Stomach smooth muscle (tissue), 2 donors: ENCODE measurements around the gene NELFA.

Experiments used
- H3K27ac ChIP-seq: one replicate; pipeline ENCODE4 v1.7.0; 2013; ENCODE audit warnings: mild to moderate bottlenecking, low read length, inconsistent platforms
- H3K27me3 ChIP-seq, 2 donors: one replicate each; pipeline ENCODE4 v1.7.0; 2013; ENCODE audit warnings: low read length in 2 of 2; ENCODE audit not compliant: insufficient read depth in 2 of 2, control insufficient read depth in 1 of 2
- H3K36me3 ChIP-seq, 2 donors: one replicate each; pipeline ENCODE4 v1.7.0; 2013; ENCODE audit warnings: low read length in 2 of 2; ENCODE audit not compliant: control insufficient read depth in 2 of 2, insufficient read depth in 2 of 2
- H3K4me1 ChIP-seq: one replicate; pipeline ENCODE4 v1.7.0; 2013; ENCODE audit warnings: low read length; ENCODE audit not compliant: control insufficient read depth, insufficient read depth
- H3K4me3 ChIP-seq, 2 donors: one replicate each; pipeline ENCODE4 v1.7.0; 2013; ENCODE audit warnings: low read length in 2 of 2
- H3K9ac ChIP-seq, 2 donors: one replicate each; pipeline ENCODE4 v1.7.0; 2013; ENCODE audit warnings: low read length in 2 of 2, mild to moderate bottlenecking in 1 of 2
- H3K9me3 ChIP-seq, 2 donors: one replicate each; pipeline ENCODE4 v1.7.0; 2013; ENCODE audit warnings: low read length in 2 of 2; ENCODE audit not compliant: control insufficient read depth in 2 of 2
- donor health status: healthy.
- donor health status: Pancreatic carcinoma.

NELFA gene

GRCh38 chr4:1972414-1972813 lies 36.4 kb downstream of the NELFA start:
- peaks cover 31 to 36% of the 10 kb centered on the region in 2 donors for H3K36me3 ChIP-seq

GRCh38 chr4:1971456-1972200 lies 37.1 kb downstream of the NELFA start:
- Histone ChIP-seq H3K9me3 (no peaks in the 10 kb centered on the region), H3K27me3 (no peaks in the 10 kb centered on the region), H3K4me3 (no peak overlapping the region), H3K27ac (no peak overlapping the region), H3K9ac (no peak overlapping the region), H3K4me1 (no peaks in the 10 kb centered on the region), H3K36me3 (peaks cover 26 to 30% of the 10 kb centered on the region in 2 donors)

More at GRCh38 chr4:1972414-1972813, 36.4 kb downstream of the NELFA start:
- H3K27me3 ChIP-seq = no peaks in the 10 kb centered on the region
- H3K4me1 ChIP-seq = no peaks in the 10 kb centered on the region
- no peak overlapping the region for H3K27ac ChIP-seq
- H3K4me3 ChIP-seq = no peak overlapping the region
- H3K9ac ChIP-seq = no peak overlapping the region
- H3K9me3 ChIP-seq = no peaks in the 10 kb centered on the region

- H3K9me3 ChIP-seq = no peaks in the 10 kb centered on the region
These were observed 37.8 kb downstream of the NELFA start for GRCh38 chr4:1970926-1971325.

DNA sequence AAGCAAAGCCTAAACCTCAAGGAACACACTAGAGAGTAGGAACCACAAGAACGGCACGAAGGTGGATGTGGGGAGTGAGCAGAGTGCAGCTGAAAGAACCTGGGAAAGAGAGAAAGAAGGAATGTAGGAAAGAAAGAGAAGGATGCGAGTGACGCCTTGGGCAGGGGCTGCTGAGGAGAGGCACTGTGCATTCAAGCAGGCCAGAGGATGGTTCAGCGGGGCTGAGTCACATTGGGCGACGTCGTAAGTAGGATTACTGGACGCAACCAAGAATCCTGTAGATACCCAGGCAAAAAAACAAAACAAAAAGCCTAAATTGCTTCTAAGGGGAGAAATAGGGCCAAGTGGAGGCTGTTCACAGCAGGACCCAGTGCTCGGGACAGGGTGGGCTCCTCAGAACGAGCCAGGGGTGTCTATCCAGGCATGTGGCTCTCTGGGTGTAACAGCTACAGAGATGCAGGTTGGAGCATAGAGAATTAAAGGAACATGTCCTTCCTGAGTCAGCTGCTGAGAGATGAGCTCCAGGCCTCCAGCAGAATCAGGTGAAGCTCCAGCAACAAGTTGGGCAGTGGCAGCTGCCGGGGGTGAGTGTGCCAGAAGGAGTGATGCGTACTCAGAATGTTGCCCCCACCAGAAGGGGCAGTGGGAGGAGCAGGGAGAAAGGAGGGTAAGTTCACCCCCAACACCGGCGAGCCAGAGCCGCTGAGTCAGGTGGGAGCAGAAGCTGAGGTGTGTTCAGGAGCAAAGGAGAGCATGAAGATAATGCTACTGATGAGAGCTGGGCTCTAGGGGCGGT lies 38.6 kb downstream of the NELFA start:
- no peaks in the 10 kb centered on the region for H3K27me3 ChIP-seq
- H3K36me3 ChIP-seq = peaks cover 11 to 19% of the 10 kb centered on the region in 2 donors
- H3K9ac ChIP-seq = no peak overlapping the region
- H3K4me3 ChIP-seq = no peak overlapping the region
- H3K9me3 ChIP-seq = no peaks in the 10 kb centered on the region
- H3K4me1 ChIP-seq = no peaks in the 10 kb centered on the region
- H3K27ac ChIP-seq = no peak overlapping the region

More at GRCh38 chr4:1970926-1971325, 37.8 kb downstream of the NELFA start:
- H3K4me1 ChIP-seq = no peaks in the 10 kb centered on the region
- no peak overlapping the region for H3K4me3 ChIP-seq
- H3K27ac ChIP-seq = no peak overlapping the region
- H3K9ac ChIP-seq = no peak overlapping the region
- no peaks in the 10 kb centered on the region for H3K27me3 ChIP-seq
- H3K36me3 ChIP-seq = peaks cover 19 to 25% of the 10 kb centered on the region in 2 donors

GRCh38 chr4:1968686-1969295 lies 40.0 kb downstream of the NELFA start:
- H3K27ac ChIP-seq = no peak overlapping the region
- H3K9me3 ChIP-seq = no peaks in the 10 kb centered on the region
- no peaks in the 10 kb centered on the region for H3K27me3 ChIP-seq
- no peak overlapping the region for H3K9ac ChIP-seq
- H3K4me1 ChIP-seq = no peaks in the 10 kb centered on the region
- H3K36me3 ChIP-seq = peaks cover 8 to 12% of the 10 kb centered on the region in 2 donors
- no peak overlapping the region for H3K4me3 ChIP-seq

DNA sequence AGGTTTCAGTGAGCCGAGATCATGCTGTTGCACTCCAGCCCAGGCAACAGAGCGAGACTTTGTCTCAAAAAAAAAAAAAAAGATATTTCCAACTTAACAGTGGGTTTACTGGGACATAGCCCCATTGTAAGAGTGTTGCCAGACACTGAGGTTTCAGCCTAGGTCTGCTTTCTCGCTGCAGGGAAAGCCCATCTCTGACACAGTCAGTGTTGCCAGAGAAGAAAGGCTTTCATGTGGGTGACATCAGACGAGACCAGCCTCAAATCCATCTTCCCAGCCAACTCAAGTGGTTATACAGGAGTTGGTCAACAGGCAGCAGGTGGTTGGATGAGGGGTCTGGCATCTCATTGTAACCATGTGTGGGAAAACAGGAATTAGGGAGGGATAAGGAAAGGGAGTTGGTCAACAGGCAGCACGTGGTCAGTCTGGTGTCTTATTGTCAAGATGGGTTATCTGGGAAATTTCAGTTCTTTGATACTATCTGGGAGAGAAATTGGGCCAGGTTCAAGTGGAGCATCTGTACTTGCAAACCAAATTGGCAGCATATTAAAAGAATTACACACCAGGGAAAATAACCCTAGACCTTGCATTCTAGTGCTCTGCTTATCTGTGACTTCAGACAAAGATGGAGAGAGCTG lies 41.1 kb downstream of the NELFA start:
- Histone ChIP-seq H3K4me1 (no peaks in the 10 kb centered on the region), H3K36me3 (peaks cover 15 to 17% of the 10 kb centered on the region in 2 donors), H3K27ac (no peak overlapping the region), H3K27me3 (no peaks in the 10 kb centered on the region), H3K4me3 (no peak overlapping the region), H3K9me3 (no peaks in the 10 kb centered on the region), H3K9ac (no peak overlapping the region)

GRCh38 chr4:1964971-1965370 lies 43.8 kb downstream of the NELFA start:
- Histone ChIP-seq H3K27me3 (no peaks in the 10 kb centered on the region), H3K36me3 (peaks cover 25 to 28% of the 10 kb centered on the region in 2 donors), H3K27ac (no peak overlapping the region), H3K9ac (no peak overlapping the region), H3K4me1 (no peaks in the 10 kb centered on the region), H3K9me3 (no peaks in the 10 kb centered on the region), H3K4me3 (no peak overlapping the region)

- Histone ChIP-seq H3K4me3 (no peak overlapping the region), H3K4me1 (no peaks in the 10 kb centered on the region), H3K9me3 (no peaks in the 10 kb centered on the region), H3K27ac (no peak overlapping the region), H3K9ac (no peak overlapping the region), H3K36me3 (peaks cover 25 to 33% of the 10 kb centered on the region in 2 donors), H3K27me3 (no peaks in the 10 kb centered on the region)
These were observed 44.3 kb downstream of the NELFA start for GRCh38 chr4:1964443-1964842.

DNA sequence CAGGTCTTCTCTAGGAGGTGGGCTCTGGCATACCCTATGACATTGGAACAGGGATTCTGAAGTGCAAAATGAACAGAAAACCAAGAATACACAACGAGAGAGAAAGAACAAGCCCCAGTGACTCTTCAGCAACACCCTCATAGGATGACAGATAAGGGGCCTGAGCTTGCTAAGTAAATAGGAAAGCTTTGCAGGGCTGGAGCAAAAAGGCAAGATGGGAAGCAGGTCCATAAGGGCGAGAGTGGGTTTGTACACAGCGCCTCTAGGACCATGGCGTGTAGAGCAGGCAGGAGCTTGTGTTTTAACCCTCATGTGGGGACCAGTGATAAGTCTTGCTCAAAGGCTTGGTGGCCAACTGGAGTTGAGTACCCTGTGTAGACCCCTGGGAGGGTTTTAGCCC lies 45.8 kb downstream of the NELFA start:
- no peaks in the 10 kb centered on the region for H3K4me1 ChIP-seq
- H3K27ac ChIP-seq = no peak overlapping the region
- H3K36me3 ChIP-seq = peaks cover 28 to 42% of the 10 kb centered on the region in 2 donors
- H3K9me3 ChIP-seq = no peaks in the 10 kb centered on the region
- H3K9ac ChIP-seq = no peak overlapping the region
- H3K4me3 ChIP-seq = no peak overlapping the region
- no peaks in the 10 kb centered on the region for H3K27me3 ChIP-seq

DNA sequence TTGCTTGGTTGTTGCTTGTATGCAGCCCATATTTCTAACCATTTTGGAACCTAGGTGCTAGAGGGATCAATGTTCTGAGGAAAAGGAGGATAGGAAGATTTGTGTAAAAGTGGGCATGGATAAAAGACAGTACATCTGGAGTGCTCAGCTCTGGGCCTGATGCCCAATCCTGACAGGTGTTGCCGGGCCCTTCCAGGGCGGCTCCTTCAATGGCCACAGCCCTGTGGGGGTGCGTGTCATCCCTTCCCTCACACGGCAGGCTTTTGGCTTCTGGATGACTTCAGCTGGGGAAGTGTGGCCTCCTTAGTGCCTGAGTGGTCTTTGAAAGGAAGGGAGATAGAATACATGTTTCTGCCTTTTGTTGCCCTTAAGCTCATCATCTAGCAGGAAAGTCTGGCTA lies 47.2 kb downstream of the NELFA start:
- Histone ChIP-seq H3K27ac (no peak overlapping the region), H3K9me3 (no peaks in the 10 kb centered on the region), H3K36me3 (peaks cover 37 to 45% of the 10 kb centered on the region in 2 donors), H3K9ac (no peak overlapping the region), H3K4me1 (no peaks in the 10 kb centered on the region), H3K27me3 (no peaks in the 10 kb centered on the region), H3K4me3 (no peak overlapping the region)
